IMR-90 (cell line): ENCODE results near the gene SPHK2. TPM values are rescaled to one million over a fixed set of nuclear protein-coding genes. Genes with fewer than 3 reads are reported as not detected.

ENCODE experiments used
- ATAC-seq: fragments of 200-7000 bp; cut with Tn5 transposase; 2 replicates; pipeline ENCODE4 v1.9.1; 2020; ENCODE audit warnings: low read depth, mild to moderate bottlenecking, moderate library complexity
- BruUV-seq: library from RNA; stranded (reverse); fragments of 400-500 nt; replicated peaks from 2 replicates; lab custom pipeline; 2021; lab: Mats Ljungman, UMichigan
- CTCF ChIA-PET: fragments of 300-600 bp; formaldehyde crosslinking; extraction: SDS; loops from one replicate; lab custom pipeline; 2021; ENCODE audit warnings: antibody characterized with exemption; lab: Yijun Ruan, JAX
- POLR2A ChIA-PET: fragments of 300-600 bp; sonication (Branson Sonifier 250); formaldehyde crosslinking; loops from one replicate; lab custom pipeline; 2022; ENCODE audit warnings: antibody characterized with exemption; ENCODE audit not compliant: unreplicated experiment; lab: Charles Lee
- DNase-seq: peaks from one replicate; pipeline ENCODE4 v3.0.0; 2013
- H2AFZ ChIP-seq: replicated peaks from 2 replicates; pipeline ENCODE3; 2013; ENCODE audit warnings: low read length, mild to moderate bottlenecking; ENCODE audit not compliant: poor library complexity
- H2AK5ac ChIP-seq: 2 replicates; pipeline ENCODE4 v1.6.1; 2013; ENCODE audit warnings: low read depth, low read length, inconsistent platforms
- H2AK9ac ChIP-seq: replicated peaks from 2 replicates; pipeline ENCODE3; 2013; ENCODE audit warnings: mild to moderate bottlenecking, low read depth, low read length, moderate library complexity; ENCODE audit not compliant: poor library complexity
- H2BK120ac ChIP-seq: 2 replicates; pipeline ENCODE4 v1.6.1; 2013; ENCODE audit warnings: low read depth, low read length, inconsistent platforms
- H2BK15ac ChIP-seq: 3 replicates; pipeline ENCODE4 v1.6.1; 2013; ENCODE audit warnings: low read depth, low read length, inconsistent platforms
- H2BK20ac ChIP-seq: 2 replicates; pipeline ENCODE4 v1.6.1; 2013; ENCODE audit warnings: low read depth, mild to moderate bottlenecking, inconsistent platforms, low read length, moderate library complexity
- H2BK5ac ChIP-seq: 2 replicates; pipeline ENCODE4 v1.6.1; 2013; ENCODE audit warnings: mild to moderate bottlenecking, low read depth, low read length, inconsistent platforms; ENCODE audit not compliant: poor library complexity, severe bottlenecking
- H3K14ac ChIP-seq: replicated peaks from 2 replicates; pipeline ENCODE4 v1.6.1; 2013; ENCODE audit warnings: low read depth, low read length, inconsistent platforms
- H3K18ac ChIP-seq: 2 replicates; pipeline ENCODE4 v1.6.1; 2013; ENCODE audit warnings: low read depth, low read length, control low read depth
- H3K23ac ChIP-seq: 2 replicates; pipeline ENCODE4 v1.6.1; 2013; ENCODE audit warnings: low read depth, low read length, inconsistent platforms
- H3K27ac ChIP-seq: 2 replicates; pipeline ENCODE4 v1.5.1; 2013; ENCODE audit warnings: mild to moderate bottlenecking, control low read depth, low read length; ENCODE audit not compliant: insufficient read depth
- H3K27me3 ChIP-seq: 2 replicates; pipeline ENCODE4 v1.6.1; 2013; ENCODE audit warnings: low read length; ENCODE audit not compliant: control insufficient read depth, insufficient read depth
- H3K36me3 ChIP-seq: 2 replicates; pipeline ENCODE4 v1.6.1; 2013; ENCODE audit warnings: low read length, mixed read lengths; ENCODE audit not compliant: control insufficient read depth, insufficient read depth
- H3K4ac ChIP-seq: 2 replicates; pipeline ENCODE4 v1.6.1; 2013; ENCODE audit warnings: low read depth, low read length, inconsistent platforms
- H3K4me1 ChIP-seq: 2 replicates; pipeline ENCODE4 v1.6.1; 2013; ENCODE audit warnings: low read length, mixed read lengths; ENCODE audit not compliant: control insufficient read depth, insufficient read depth
- H3K4me2 ChIP-seq: 2 replicates; pipeline ENCODE4 v1.6.1; 2013; ENCODE audit warnings: low read depth, mild to moderate bottlenecking, control low read depth, low read length, moderate library complexity
- H3K4me3 ChIP-seq: 2 replicates; pipeline ENCODE4 v1.5.1; 2013; ENCODE audit warnings: low read depth, mild to moderate bottlenecking, control low read depth, low read length, moderate library complexity; ENCODE audit not compliant: insufficient read depth
- H3K56ac ChIP-seq: 2 replicates; pipeline ENCODE4 v1.6.1; 2013; ENCODE audit warnings: low read length, inconsistent platforms; ENCODE audit not compliant: insufficient read depth; ENCODE audit errors: extremely low read depth
- H3K79me1 ChIP-seq, 2 experiments: 2 replicates each; pipeline ENCODE4 v1.6.1; 2013; ENCODE audit warnings: low read length in 2 of 2, inconsistent platforms in 1 of 2, low read depth in 1 of 2
- H3K9ac ChIP-seq: 2 replicates; pipeline ENCODE4 v1.6.1; 2013; ENCODE audit warnings: low read depth, low read length, control low read depth
- H3K9me1 ChIP-seq: 2 replicates; pipeline ENCODE4 v1.6.1; 2013; ENCODE audit warnings: low read length, inconsistent platforms; ENCODE audit not compliant: insufficient read depth
- H3K9me3 ChIP-seq: 2 replicates; pipeline ENCODE4 v1.6.1; 2013; ENCODE audit warnings: low read length; ENCODE audit not compliant: control insufficient read depth, insufficient read depth
- H4K20me1 ChIP-seq: 2 replicates; pipeline ENCODE4 v1.6.1; 2013; ENCODE audit warnings: low read length, inconsistent platforms; ENCODE audit not compliant: insufficient read depth
- H4K5ac ChIP-seq: 2 replicates; pipeline ENCODE4 v1.6.1; 2013; ENCODE audit warnings: mild to moderate bottlenecking, low read depth, low read length, control low read depth
- H4K8ac ChIP-seq, 2 experiments: 2 replicates each; pipeline ENCODE4 v1.6.1; 2013; ENCODE audit warnings: low read depth in 2 of 2, low read length in 2 of 2, control low read depth in 1 of 2, inconsistent platforms in 1 of 2
- H4K91ac ChIP-seq: 2 replicates; pipeline ENCODE4 v1.6.1; 2013; ENCODE audit warnings: low read depth, low read length, inconsistent platforms; ENCODE audit not compliant: insufficient read depth
- CTCF ChIP-seq: conservative IDR thresholded peaks from 2 replicates; pipeline ENCODE4 v1.5.1; 2012; ENCODE audit warnings: mild to moderate bottlenecking, low read depth, low read length, improper control_type of control experiment
- NFE2L2 ChIP-seq: fragments of 150-350 bp; IDR thresholded peaks from 2 replicates; pipeline ENCODE4 v1.6.1; 2016; ENCODE audit warnings: low read depth, mild to moderate bottlenecking, low read length
- RAD21 ChIP-seq: IDR thresholded peaks from 2 replicates; pipeline ENCODE4 v1.6.1; 2012; ENCODE audit warnings: low read length, improper control_type of control experiment
- RFX5 ChIP-seq: IDR thresholded peaks from 2 replicates; pipeline ENCODE4 v1.8.0; 2012; ENCODE audit warnings: low read depth, mild to moderate bottlenecking, low read length, moderate library complexity
- USF2 ChIP-seq: fragments of 150-350 bp; IDR thresholded peaks from 2 replicates; pipeline ENCODE4 v1.6.1; 2017; ENCODE audit warnings: mild to moderate bottlenecking, antibody characterized with exemption, low read length, low read depth
- WGBS, 2 experiments: methylation state at CpG; one replicate each; pipeline versions ENCODE4 v1.1.5 to v1.1.7; 2013; ENCODE audit warnings: missing lambda C conversion rate in 2 of 2; ENCODE audit not compliant: insufficient read length in 1 of 2; ENCODE audit errors: extremely low coverage in 2 of 2; 5-methylcytosine and 5-hydroxymethylcytosine counted together
- dilution Hi-C: fragments of 300-500 bp; cut with HindIII; formaldehyde crosslinking; loops from one replicate; pipeline ENCODE4 v1.14.3; 2018; ENCODE audit warnings: low sequenced_read_pairs; ENCODE audit not compliant: unreplicated experiment
- in situ Hi-C: fragments of 300-500 bp; cut with MboI; formaldehyde crosslinking; loops from 3 replicates; pipeline ENCODE4 v1.14.3; 2019; ENCODE audit warnings: low sequenced_read_pairs, inconsistent platforms, mixed read lengths
- intact Hi-C: fragments of 100-400 bp; cut with micrococcal nuclease; formaldehyde crosslinking; loops from 2 replicates; pipeline ENCODE4 v1.10.0; 2022
- polyA plus RNA-seq, 3 experiments: library from polyadenylated mRNA; depleted of rRNA; stranded (reverse); fragments of >200 nt; gene quantifications; 2 replicates each; pipeline ENCODE4 v1.2.3, GENCODE V29; 2012; ENCODE audit warnings: low replicate concordance in 1 of 3
- total RNA-seq: library from RNA; depleted of rRNA; stranded (reverse); fragments of >200 nt; gene quantifications from 2 replicates; pipeline ENCODE4 v1.2.3, GENCODE V29; 2012

SPHK2 gene
- total and polyA plus RNA-seq, 2 of the 4 experiments (the other 2 are of a cell fraction) = 1.6 to 9.9 TPM

- no peak for TF ChIP-seq RFX5
- TF ChIP-seq NFE2L2 = no peak
- peak; percentile 33 for TF ChIP-seq CTCF
- TF ChIP-seq RAD21 = peak; percentile 30
- no peak for TF ChIP-seq USF2
Observed at GRCh38 chr19:48591021-48591420, 28.3 kb upstream of the SPHK2 start.

More at GRCh38 chr19:48591021-48591420, 28.3 kb upstream of the SPHK2 start:
- peak overlapping the region; percentile 1; the same call in 1 of the 2 replicates for H2AK5ac ChIP-seq
- DNase-seq (no peak), ATAC-seq (no peak)
- intact Hi-C loops (no loop called here), dilution Hi-C loops (no loop called here), in situ Hi-C loops (no loop called here)
- H2BK5ac ChIP-seq = no peak overlapping the region
- no peak overlapping the region for H4K8ac ChIP-seq
- H3K27ac ChIP-seq = no peak overlapping the region
- H3K4me2 ChIP-seq = no peak overlapping the region
- no peak overlapping the region for H2BK20ac ChIP-seq
- no peaks in the 10 kb centered on the region for H3K79me1 ChIP-seq
- H3K14ac ChIP-seq = no peak overlapping the region
- CTCF ChIA-PET = no interaction called here
- no peak overlapping the region for H3K23ac ChIP-seq
- no peaks in the 10 kb centered on the region for H3K36me3 ChIP-seq
- no peak overlapping the region for H3K18ac ChIP-seq
- no peak overlapping the region for H3K4ac ChIP-seq
- no peak overlapping the region for H4K5ac ChIP-seq
- no peak overlapping the region for H3K4me3 ChIP-seq
- no peaks in the 10 kb centered on the region for H3K9me1 ChIP-seq
- H4K91ac ChIP-seq = no peak overlapping the region
- no peak overlapping the region for H2BK120ac ChIP-seq
- H3K4me1 ChIP-seq = no peaks in the 10 kb centered on the region; the same call in 1 of the 2 replicates
- no peak overlapping the region for H2AFZ ChIP-seq
- H2BK15ac ChIP-seq = no peak overlapping the region
- 100% methylated on average over 2 of the region's 5 CpGs; no CpG with 5 or more reads in 1 of the 2 experiments for WGBS, 2 experiments
- no peaks in the 10 kb centered on the region; the same call in 1 of the 2 replicates for H3K27me3 ChIP-seq
- H3K9ac ChIP-seq = no peak overlapping the region
- H3K9me3 ChIP-seq = no peaks in the 10 kb centered on the region
- no TSS peak for BruUV-seq
- H3K56ac ChIP-seq = no peak overlapping the region
- H4K20me1 ChIP-seq = no peaks in the 10 kb centered on the region
- no peak overlapping the region for H2AK9ac ChIP-seq
- POLR2A ChIA-PET = no interaction called here
